UCSD-AML1 (cell line): ENCODE results near the gene CNDP1.
"Not testable (repeated sequence)": the region's sequence is repeated elsewhere in the genome, so short reads cannot be mapped to it uniquely, and the experiment has no call there.

Experiments
- DNase-seq: peaks from one replicate; lab custom pipeline; 2025; ENCODE audit not compliant: unreplicated experiment; lab: John Stamatoyannopoulos, UW

The CNDP1 gene

GRCh38 chr18:74519320-74520095 lies 14.8 kb upstream of the CNDP1 start:
- no peak for DNase-seq

DNA sequence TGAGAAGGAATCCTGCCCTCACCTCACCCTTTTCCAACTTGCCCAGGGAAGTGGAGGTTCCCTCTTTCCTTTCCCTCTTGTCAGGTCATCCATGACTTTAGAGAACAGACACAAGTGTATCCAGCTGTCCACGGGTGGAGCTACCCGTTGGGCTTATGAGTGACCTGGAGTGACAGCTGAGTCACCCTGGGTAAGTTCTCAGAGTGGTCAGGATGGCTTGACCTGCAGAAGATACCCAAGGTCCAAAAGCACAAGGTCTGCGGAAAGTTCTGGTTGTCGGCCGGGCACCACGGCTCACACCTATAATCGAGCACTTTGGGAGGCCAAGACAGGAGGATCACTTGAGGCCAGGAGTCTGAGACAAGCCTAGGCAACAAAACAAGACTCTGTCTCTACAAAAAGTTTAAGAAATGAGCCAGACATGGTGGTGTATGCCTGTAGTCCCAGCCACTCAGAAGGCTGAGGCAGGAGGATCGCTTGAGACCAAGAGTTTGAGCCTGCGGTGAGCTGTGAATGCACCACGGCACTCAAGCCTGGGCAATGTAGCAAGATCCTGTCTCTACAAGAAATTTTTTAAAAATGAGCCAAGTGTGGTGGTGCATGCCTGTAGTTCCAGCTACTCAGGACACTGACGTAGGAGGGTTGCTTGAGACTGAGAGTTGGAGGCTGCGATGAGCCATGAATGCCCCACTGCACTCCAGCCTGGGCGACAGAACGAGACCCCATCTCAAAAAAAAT lies 14.0 kb upstream of the CNDP1 start:
- DNase-seq: no peak

DNA sequence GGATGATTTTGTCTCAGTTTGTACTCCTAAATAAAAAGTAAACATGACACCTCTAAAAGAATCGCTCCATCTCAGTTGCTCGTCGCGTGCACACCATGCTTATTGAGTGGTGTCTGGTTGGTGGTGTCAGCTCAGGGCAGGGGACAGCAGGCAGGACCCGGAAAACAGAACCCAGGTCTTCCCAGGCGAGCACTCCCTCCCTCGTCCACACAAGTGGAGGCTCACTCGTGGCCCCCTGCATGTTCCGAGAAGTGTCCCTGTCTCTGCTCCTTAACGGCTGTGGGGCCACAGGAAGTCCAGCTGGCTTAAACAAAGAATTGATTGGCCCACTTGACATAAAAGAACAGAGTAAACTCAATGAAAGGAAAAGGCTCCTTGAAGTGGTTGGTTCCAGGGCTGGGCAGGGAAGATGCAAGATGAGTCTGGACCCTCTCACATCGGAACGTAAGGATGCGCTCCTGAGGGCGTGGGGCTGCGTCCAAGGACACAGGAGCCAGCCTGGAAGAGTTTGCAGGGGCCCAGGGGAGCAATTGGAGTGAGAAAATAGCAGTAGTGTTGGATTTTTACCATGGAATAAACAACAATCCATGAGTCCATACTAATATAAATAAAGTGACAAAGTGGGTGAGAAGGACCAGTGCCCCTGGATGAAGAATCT lies 13.1 kb upstream of the CNDP1 start:
- no peak for DNase-seq

GRCh38 chr18:74522635-74523548 lies 11.4 kb upstream of the CNDP1 start:
- DNase-seq: no peak

DNA sequence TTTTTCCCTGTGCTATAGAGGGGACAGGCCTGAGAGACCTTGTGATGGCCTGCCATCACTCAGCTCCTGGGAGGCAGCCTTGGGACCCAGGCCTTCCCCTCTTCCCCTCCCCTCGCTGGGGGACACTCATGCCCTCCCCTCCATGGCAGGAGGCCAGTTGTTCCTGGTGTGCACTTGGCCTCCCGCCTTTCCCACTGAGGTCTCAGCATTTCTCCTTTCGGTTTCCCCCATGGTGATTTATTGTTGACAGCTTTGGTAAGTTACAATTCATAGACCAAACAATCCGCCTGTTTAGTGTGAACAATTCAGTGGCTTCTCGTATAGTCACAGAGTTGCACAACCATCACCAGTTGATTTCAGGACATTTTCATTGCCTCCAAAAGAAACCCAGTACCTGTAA lies 10.2 kb upstream of the CNDP1 start:
- DNase-seq: no peak

- not testable (repeated sequence) for DNase-seq
Measured at GRCh38 chr18:74524915-74525314, 9.4 kb upstream of the CNDP1 start.

DNA sequence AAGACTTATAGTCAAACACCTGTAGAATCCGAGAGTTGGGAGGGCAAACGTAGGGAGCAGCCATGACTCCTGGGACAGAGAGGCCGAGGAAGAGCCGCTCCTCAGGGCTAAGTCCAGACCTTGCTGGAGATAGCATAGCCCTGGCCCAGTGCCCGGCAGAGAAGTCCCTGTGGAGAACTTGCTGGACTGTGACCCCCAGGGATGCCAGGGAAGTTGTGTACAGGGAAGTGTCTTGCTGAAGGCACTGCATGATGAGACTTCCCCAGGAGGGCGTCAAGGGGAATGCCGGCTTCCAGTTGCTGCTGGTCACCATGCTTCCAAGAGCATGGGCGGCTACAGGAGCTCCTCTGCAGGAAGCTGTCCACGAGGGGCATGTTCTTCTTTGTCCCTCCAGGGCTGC lies 8.6 kb upstream of the CNDP1 start:
- no peak for DNase-seq

GRCh38 chr18:74526488-74526887 lies 7.8 kb upstream of the CNDP1 start:
- DNase-seq: no peak

GRCh38 chr18:74528478-74528877 lies 5.8 kb upstream of the CNDP1 start:
- DNase-seq: no peak

GRCh38 chr18:74528913-74529312 lies 5.4 kb upstream of the CNDP1 start:
- DNase-seq: no peak

- DNase-seq: no peak
Measured at GRCh38 chr18:74529378-74529777, 4.9 kb upstream of the CNDP1 start.

GRCh38 chr18:74529811-74530583 lies 4.3 kb upstream of the CNDP1 start:
- DNase-seq: no peak

DNA sequence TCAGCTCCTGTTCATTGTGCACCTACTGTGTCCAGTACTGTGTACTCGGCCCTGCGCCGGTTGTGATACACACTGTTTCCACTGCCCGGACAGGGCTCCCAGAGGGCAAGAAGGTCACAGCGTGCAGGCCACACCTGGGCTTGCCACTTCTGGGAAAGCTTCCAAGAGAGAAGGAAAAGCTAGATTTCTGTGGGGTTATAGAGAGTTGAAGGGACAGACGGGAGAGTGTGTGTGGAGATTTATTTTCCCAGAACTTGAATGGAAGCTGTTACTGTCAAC lies 3.8 kb upstream of the CNDP1 start:
- no peak for DNase-seq

GRCh38 chr18:74531043-74531442 lies 3.3 kb upstream of the CNDP1 start:
- DNase-seq: no peak

DNA sequence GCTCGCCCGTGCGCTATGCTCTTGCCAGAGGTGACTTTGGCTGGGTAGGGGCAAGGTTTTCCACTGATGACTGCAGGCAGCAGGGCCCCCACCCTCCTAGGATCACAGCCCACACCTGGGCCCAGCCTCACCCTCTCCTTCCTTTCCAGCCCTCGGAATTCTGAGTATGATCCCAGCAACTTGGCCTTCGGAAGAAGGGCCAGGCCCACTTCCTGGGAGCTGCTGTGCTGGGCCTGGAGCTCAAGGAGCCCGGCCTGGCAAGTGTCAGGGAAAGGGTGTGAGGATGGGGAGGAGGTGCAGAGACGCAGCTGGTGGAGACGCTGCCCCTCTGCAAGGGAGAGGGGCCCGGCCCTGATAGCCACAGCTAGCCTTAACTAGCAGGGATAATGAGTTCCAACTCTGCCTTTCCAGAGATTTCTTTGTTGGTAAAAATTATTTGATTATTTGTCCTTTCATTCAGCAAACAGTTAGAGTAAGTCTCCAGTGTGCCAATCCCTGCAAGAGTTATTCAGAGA lies 1.7 kb upstream of the CNDP1 start:
- DNase-seq: no peak

DNA sequence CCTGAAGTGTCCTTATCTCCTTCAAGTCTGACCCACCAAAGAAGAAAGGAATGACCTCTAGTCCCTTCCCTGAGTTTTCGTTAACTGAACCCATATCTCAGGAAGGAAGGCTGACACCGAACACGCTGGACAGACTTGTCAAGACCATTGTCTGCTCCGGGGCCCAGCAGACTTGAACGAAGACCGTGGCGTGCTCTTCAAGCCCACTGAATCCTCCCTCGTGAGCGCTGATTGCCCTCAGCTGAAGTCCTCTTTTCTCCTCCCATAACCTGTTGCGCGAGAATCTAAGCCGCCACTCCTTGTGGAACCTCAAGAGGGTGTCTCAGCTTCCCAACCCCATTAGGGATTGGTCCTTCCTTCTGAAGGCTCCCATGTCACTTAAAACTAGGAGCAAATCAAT lies 634 bp upstream of the CNDP1 start:
- no peak for DNase-seq

DNA sequence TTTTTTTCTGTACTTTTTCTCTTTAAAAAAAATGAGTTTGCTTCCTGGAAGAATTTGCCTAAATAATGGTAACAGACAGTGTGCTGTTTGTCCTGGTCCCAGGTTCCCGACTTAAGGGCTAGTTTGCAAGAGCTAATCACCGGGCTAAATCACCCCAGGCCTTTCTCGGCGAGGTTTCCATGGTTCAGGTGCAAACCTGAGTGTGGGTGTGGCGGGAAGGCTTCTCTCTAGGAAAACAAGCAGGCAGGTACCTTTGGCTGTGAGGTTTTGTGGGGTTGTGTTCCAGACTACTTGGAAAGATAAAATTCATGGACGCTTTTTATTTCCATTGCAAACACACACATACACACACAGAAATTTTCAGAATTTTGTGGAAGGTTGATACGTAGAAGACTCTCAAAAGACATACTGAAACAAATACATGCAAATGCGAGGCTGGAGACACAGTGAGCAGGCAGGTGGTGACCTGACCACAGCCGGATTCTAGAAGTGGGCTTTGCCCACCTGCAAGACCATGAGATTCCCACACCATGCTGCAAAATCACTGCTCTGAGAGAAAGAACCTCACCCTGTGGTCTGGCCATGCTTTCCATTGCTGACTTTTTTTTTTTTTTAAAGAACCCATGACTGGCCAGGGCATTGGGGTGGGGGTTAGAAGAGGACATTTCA lies 815 bp downstream of the CNDP1 start:
- DNase-seq: no peak

DNA sequence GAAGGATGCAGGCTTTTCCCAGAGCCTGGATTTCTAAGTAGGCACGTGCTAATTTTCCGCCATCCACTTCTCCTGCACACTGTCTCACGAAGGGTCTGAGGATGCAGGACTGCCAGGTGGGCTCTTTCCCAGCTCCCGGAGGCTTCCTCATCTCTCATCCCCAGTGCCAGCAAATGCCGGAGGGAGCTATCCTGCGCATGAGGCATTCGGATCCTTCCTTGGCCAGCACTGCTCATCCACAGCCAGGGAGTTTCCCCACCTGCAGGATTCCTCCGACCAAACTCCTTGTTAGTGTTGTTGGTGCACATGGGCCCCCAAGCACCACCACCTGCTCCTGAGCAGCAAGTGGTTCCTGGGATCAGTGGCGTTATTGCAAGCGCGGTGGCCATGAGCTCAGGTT lies 5.0 kb downstream of the CNDP1 start:
- DNase-seq: no peak

- DNase-seq: no peak
Measured at GRCh38 chr18:74540652-74541421, 6.5 kb downstream of the CNDP1 start.
